ENCODE data around the gene KRTAP19-8. TPM values are rescaled to one million over a fixed set of nuclear protein-coding genes. Genes with fewer than 3 reads are reported as not detected.

The KRTAP19-8 gene
- total RNA-seq, 6 experiments from 2014 or later = not detected

GRCh38 chr21:31050577-31051157, 12.4 kb upstream of the KRTAP19-8 start:
- ATAC-seq = no peak
- no peaks in the 10 kb centered on the region for H3K36me3 ChIP-seq
- no peak for DNase-seq
- intact Hi-C loops (cut with DNase I) = no loop called here
- H3K4me3 ChIP-seq = no peak overlapping the region
- TF ChIP-seq CTCF (IDR thresholded peaks at IDR 0.05) = no peak
- no peak for TF ChIP-seq POLR2A (IDR thresholded peaks at IDR 0.05)
- 71% methylated on average over 2 of the region's 3 CpGs for WGBS (ENCODE audit: insufficient coverage, low coverage, low lambda C conversion rate, missing lambda C conversion rate)
- no peaks in the 10 kb centered on the region for H3K9me3 ChIP-seq
- H3K4me1 ChIP-seq = no peaks in the 10 kb centered on the region
- H3K27me3 ChIP-seq = no peaks in the 10 kb centered on the region
- H3K27ac ChIP-seq = no peak overlapping the region

DNA sequence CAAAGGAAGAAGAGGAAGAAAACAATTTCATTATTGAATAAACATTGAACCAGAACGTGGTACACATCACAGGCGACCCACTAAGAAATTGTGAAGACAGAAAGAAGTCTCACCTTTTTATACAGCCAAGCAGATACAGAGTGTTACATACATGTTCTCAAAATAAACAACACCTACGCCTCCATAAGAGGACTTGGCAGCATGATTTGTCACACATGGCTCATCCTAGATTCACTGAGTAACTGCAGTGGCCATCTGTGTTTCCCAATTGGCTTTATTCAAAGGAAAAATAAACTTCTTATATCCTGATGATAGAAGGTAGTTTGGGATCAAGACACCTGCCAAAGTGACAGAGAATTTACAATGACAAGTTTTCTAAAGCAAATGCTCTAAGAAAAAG, 7.6 kb upstream of the KRTAP19-8 start:
- no peaks in the 10 kb centered on the region for H3K9me3 ChIP-seq
- no peak overlapping the region for H3K27ac ChIP-seq
- intact Hi-C loops (cut with DNase I) = no loop called here
- no peaks in the 10 kb centered on the region for H3K36me3 ChIP-seq
- ATAC-seq (no peak), DNase-seq (no peak)
- H3K4me1 ChIP-seq = no peaks in the 10 kb centered on the region
- no peak overlapping the region for H3K4me3 ChIP-seq
- H3K27me3 ChIP-seq = no peaks in the 10 kb centered on the region
- TF ChIP-seq POLR2A (IDR thresholded peaks at IDR 0.05) (no peak), CTCF (IDR thresholded peaks at IDR 0.05) (no peak)
- 51% methylated on average over 3 of the region's 3 CpGs for WGBS (ENCODE audit: insufficient coverage, low coverage, low lambda C conversion rate, missing lambda C conversion rate)

DNA sequence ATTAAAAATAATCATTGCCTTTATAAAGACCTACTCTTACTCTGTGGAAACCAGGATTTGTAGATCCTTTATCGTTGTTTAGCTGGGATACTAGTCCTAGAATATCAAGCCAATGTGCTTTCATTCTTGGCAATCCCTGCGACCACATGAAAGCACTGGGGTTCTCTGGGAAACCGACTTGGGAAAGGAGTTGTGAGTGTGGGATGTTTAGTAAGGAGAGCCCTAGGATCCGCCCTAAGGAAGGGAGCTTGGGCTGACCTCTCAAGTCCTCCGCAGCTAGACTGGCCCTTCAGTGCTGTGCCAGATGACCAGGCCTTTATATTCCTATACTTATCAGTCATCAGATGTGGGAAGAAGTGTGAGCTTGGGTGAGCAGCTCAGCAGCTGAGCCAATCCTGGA, 5.2 kb upstream of the KRTAP19-8 start:
- DNase-seq (no peak), ATAC-seq (no peak)
- Histone ChIP-seq H3K36me3 (no peaks in the 10 kb centered on the region), H3K9me3 (no peaks in the 10 kb centered on the region), H3K4me3 (no peak overlapping the region), H3K27me3 (no peaks in the 10 kb centered on the region), H3K27ac (no peak overlapping the region), H3K4me1 (no peaks in the 10 kb centered on the region)
- intact Hi-C loops (cut with DNase I) = no loop called here
- 27% methylated on average over 2 of the region's 5 CpGs for WGBS (ENCODE audit: insufficient coverage, low coverage, low lambda C conversion rate, missing lambda C conversion rate)
- TF ChIP-seq POLR2A (IDR thresholded peaks at IDR 0.05) = no peak
- no peak for TF ChIP-seq CTCF (IDR thresholded peaks at IDR 0.05)

- intact Hi-C loops (cut with DNase I) = no loop called here
- no peak for DNase-seq
- no peaks in the 10 kb centered on the region for H3K27me3 ChIP-seq
- H3K9me3 ChIP-seq = no peaks in the 10 kb centered on the region
- TF ChIP-seq CTCF (IDR thresholded peaks at IDR 0.05) = no peak
- TF ChIP-seq POLR2A (IDR thresholded peaks at IDR 0.05) = no peak
- H3K27ac ChIP-seq = no peak overlapping the region
- H3K36me3 ChIP-seq = no peaks in the 10 kb centered on the region
- H3K4me1 ChIP-seq = no peaks in the 10 kb centered on the region
- 58% methylated on average over 1 of the region's 1 CpG for WGBS (ENCODE audit: insufficient coverage, low coverage, low lambda C conversion rate, missing lambda C conversion rate)
- H3K4me3 ChIP-seq = no peak overlapping the region
- no peak for ATAC-seq
These were observed 3.8 kb upstream of the KRTAP19-8 start for GRCh38 chr21:31042080-31042464.
